Suprapubic skin (tissue), 4 donors: ENCODE data around the gene PFDN4. TPM values are rescaled to one million over a fixed set of nuclear protein-coding genes. Genes with fewer than 3 reads are reported as not detected.
A peak's percentile ranks its signal among the peaks of the same experiment; 100 is the strongest.

Source experiments
- DNase-seq, 2 donors: peaks; one replicate each; pipeline ENCODE4 v3.0.0-alpha.2; 2019; ENCODE audit warnings: low spot score in 2 of 2
- H3K27ac ChIP-seq: fragments of 200-600 bp; sonication (generic); one replicate; pipeline ENCODE4 v1.5.1; 2019
- H3K27me3 ChIP-seq: fragments of 200-600 bp; sonication (generic); one replicate; pipeline ENCODE4 v1.5.1; 2019
- H3K36me3 ChIP-seq: fragments of 200-600 bp; sonication (generic); one replicate; pipeline ENCODE4 v1.5.1; 2019
- H3K4me1 ChIP-seq: fragments of 200-600 bp; sonication (generic); one replicate; pipeline ENCODE4 v1.5.1; 2019
- H3K4me3 ChIP-seq: fragments of 200-600 bp; sonication (generic); one replicate; pipeline ENCODE4 v1.5.1; 2019; ENCODE audit warnings: mild to moderate bottlenecking
- H3K9me3 ChIP-seq: fragments of 200-600 bp; sonication (generic); one replicate; pipeline ENCODE4 v1.5.1; 2019
- CTCF ChIP-seq, 2 donors: fragments of 200-600 bp in 1 of 2; fragments of 450-650 bp in 1 of 2; sonication (generic) in 1 of 2; IDR thresholded peaks; one replicate each; pipeline ENCODE4 v1.5.1; 2016 to 2019; ENCODE audit warnings: antibody characterized with exemption in 2 of 2, mild to moderate bottlenecking in 1 of 2, moderate library complexity in 1 of 2
- EP300 ChIP-seq: sonication (generic); formaldehyde crosslinking; IDR thresholded peaks from one replicate; pipeline ENCODE4 v1.6.1; 2017; ENCODE audit warnings: antibody characterized with exemption
- POLR2A ChIP-seq, 2 donors: fragments of 450-650 bp; IDR thresholded peaks; one replicate each; pipeline ENCODE4 v1.6.1; 2017; ENCODE audit warnings: antibody characterized with exemption in 2 of 2, mild to moderate bottlenecking in 2 of 2, moderate library complexity in 2 of 2
- POLR2AphosphoS5 ChIP-seq, 3 donors: sonication (generic); formaldehyde crosslinking; IDR thresholded peaks; one replicate each; pipeline ENCODE4 v1.6.1; 2017; ENCODE audit warnings: antibody characterized with exemption in 3 of 3
- WGBS: methylation state at CpG from one replicate; pipeline ENCODE4 v1.1.5; 2018; 5-methylcytosine and 5-hydroxymethylcytosine counted together
- total RNA-seq, 4 donors: library from RNA; depleted of rRNA; stranded (reverse); fragments of >200 nt; gene quantifications; one replicate each; pipeline ENCODE4 v1.1.0, GENCODE V29; 2016

Gene PFDN4
- total RNA-seq, 4 donors from 2014 or later, result 33.2 to 48.7 (median 42.0) TPM

GRCh38 chr20:54173653-54174456, 34.0 kb upstream of the PFDN4 start, which contains the start of gene CYP24A1:
CYP24A1 (minus strand) TSS chr20:54173986; CDS start chr20:54173579, 407 bp downstream.
- no peak within 1 kb of the TSS for H3K27ac ChIP-seq
- peaks cover 25% of the 10 kb centered on the region for H3K4me1 ChIP-seq
- no peak for TF ChIP-seq POLR2AphosphoS5 (IDR thresholded peaks at IDR 0.05)
- TF ChIP-seq POLR2A (IDR thresholded peaks at IDR 0.05), result no peak
- TF ChIP-seq EP300, result no peak
- TF ChIP-seq CTCF (IDR thresholded peaks at IDR 0.05), result no peak
- H3K4me3 ChIP-seq, result peak within 1 kb of the TSS; percentile 31
- H3K36me3 ChIP-seq, result no peaks in the 10 kb centered on the region
- WGBS, result 2% methylated on average over 50 of the region's 61 CpGs
- H3K27me3 ChIP-seq, result peaks cover 59% of the 10 kb centered on the region
- no peak for DNase-seq
- no peaks in the 10 kb centered on the region for H3K9me3 ChIP-seq

GRCh38 chr20:54174457-54175175, 33.3 kb upstream of the PFDN4 start:
- no peaks in the 10 kb centered on the region for H3K36me3 ChIP-seq
- no peak overlapping the region for H3K27ac ChIP-seq
- H3K4me1 ChIP-seq, result peaks cover 25% of the 10 kb centered on the region
- H3K4me3 ChIP-seq, result peak overlapping the region; percentile 31
- peaks cover 55% of the 10 kb centered on the region for H3K27me3 ChIP-seq
- TF ChIP-seq EP300 (no peak), POLR2A (IDR thresholded peaks at IDR 0.05) (no peak), POLR2AphosphoS5 (IDR thresholded peaks at IDR 0.05) (no peak), CTCF (IDR thresholded peaks at IDR 0.05) (no peak)
- no peaks in the 10 kb centered on the region for H3K9me3 ChIP-seq
- 16% methylated on average over 18 of the region's 18 CpGs for WGBS
- DNase-seq, result no peak

- no peak for DNase-seq
- Histone ChIP-seq H3K9me3 (no peaks in the 10 kb centered on the region), H3K27me3 (peaks cover 46% of the 10 kb centered on the region), H3K4me3 (no peak overlapping the region), H3K36me3 (no peaks in the 10 kb centered on the region), H3K27ac (no peak overlapping the region), H3K4me1 (peaks cover 25% of the 10 kb centered on the region)
- TF ChIP-seq POLR2A (IDR thresholded peaks at IDR 0.05) (no peak), CTCF (IDR thresholded peaks at IDR 0.05) (no peak), POLR2AphosphoS5 (IDR thresholded peaks at IDR 0.05) (no peak), EP300 (no peak)
- WGBS, result 60% methylated on average over 2 of the region's 2 CpGs
These were observed 31.3 kb upstream of the PFDN4 start for GRCh38 chr20:54176610-54177009.

GRCh38 chr20:54177378-54177777, 30.5 kb upstream of the PFDN4 start:
- H3K4me1 ChIP-seq, result peaks cover 25% of the 10 kb centered on the region
- no peak overlapping the region for H3K27ac ChIP-seq
- no peak for DNase-seq
- TF ChIP-seq CTCF (IDR thresholded peaks at IDR 0.05) (no peak), POLR2AphosphoS5 (IDR thresholded peaks at IDR 0.05) (no peak), POLR2A (IDR thresholded peaks at IDR 0.05) (no peak), EP300 (no peak)
- H3K4me3 ChIP-seq, result no peak overlapping the region
- 89% methylated on average over 6 of the region's 6 CpGs for WGBS
- H3K27me3 ChIP-seq, result peaks cover 39% of the 10 kb centered on the region
- H3K9me3 ChIP-seq, result no peaks in the 10 kb centered on the region
- H3K36me3 ChIP-seq, result no peaks in the 10 kb centered on the region

GRCh38 chr20:54178256-54178655, 29.6 kb upstream of the PFDN4 start:
- TF ChIP-seq EP300 (no peak), POLR2AphosphoS5 (IDR thresholded peaks at IDR 0.05) (no peak), CTCF (IDR thresholded peaks at IDR 0.05) (no peak), POLR2A (IDR thresholded peaks at IDR 0.05) (no peak)
- WGBS, result 64% methylated on average over 2 of the region's 2 CpGs
- H3K4me3 ChIP-seq, result no peak overlapping the region
- peaks cover 30% of the 10 kb centered on the region for H3K27me3 ChIP-seq
- H3K27ac ChIP-seq, result no peak overlapping the region
- no peaks in the 10 kb centered on the region for H3K36me3 ChIP-seq
- no peak for DNase-seq
- peaks cover 18% of the 10 kb centered on the region for H3K4me1 ChIP-seq
- no peaks in the 10 kb centered on the region for H3K9me3 ChIP-seq
